Measurements from ENCODE around the gene RNF213.
"Not testable (repeated sequence)": the region's sequence is repeated elsewhere in the genome, so short reads cannot be mapped to it uniquely, and the experiment has no call there.

RNF213 gene

DNA sequence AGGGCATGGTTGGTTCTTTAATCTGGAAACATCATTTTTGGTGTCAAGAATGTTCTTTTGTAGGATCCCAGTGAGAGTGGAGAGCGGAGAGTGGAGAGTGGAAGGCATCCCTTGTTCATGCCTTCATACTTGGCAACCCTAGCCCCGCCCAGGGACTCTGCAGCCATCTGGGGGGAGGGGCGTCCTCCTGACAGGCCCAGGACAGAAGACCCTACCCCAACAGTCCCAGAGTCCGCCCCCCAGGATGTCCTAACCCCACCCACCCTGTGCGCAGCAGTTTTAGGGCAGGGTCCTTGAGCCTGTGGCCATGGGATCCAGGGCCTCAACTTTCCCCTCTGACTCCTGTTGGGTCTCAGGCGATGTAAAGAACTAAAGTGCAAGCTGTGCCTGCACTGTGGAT is 36.0 kb upstream of the RNF213 start:
- no peak for DNase-seq (ENCODE audit: low spot score)

DNA sequence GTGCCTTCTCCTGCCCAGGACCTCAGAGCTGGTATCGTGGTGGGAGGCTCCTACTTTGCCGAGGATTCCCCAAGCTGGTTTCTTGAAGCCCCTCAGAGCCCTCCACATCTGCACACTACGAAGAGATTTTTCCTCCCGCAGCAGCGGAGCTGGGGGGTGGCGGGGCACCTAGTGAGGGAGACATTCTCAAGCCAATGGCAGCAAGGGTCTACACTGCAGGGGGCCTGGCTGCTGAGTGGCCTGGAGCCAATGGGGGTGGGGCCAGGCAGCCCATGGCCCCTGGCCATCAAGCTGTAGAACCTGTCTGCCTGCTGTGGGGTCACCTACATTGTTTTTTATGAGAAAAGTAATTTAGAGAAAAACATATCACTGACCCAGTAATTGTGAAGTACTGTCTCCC is 35.4 kb upstream of the RNF213 start:
- DNase-seq (ENCODE audit: low spot score), result no peak

DNA sequence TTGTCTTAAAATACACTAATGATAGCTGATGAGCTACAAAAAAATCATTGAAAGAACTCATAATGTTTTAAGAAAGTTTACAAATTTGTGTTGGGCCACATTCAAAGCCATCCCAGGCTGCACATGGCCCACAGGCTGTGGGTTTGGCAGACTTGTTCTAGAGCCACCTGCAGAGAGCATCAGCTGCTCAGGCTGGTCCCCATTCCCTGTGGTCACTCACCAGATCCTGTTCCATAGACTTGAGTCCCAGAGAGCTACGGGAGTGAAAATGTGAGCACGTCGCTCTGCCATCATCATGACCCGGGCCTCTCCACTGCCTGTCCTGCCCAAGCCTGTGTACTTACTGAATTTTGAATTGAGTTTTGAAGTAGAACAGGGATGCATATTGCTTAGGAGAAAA is 33.5 kb upstream of the RNF213 start:
- no peak for DNase-seq (ENCODE audit: low spot score)

DNA sequence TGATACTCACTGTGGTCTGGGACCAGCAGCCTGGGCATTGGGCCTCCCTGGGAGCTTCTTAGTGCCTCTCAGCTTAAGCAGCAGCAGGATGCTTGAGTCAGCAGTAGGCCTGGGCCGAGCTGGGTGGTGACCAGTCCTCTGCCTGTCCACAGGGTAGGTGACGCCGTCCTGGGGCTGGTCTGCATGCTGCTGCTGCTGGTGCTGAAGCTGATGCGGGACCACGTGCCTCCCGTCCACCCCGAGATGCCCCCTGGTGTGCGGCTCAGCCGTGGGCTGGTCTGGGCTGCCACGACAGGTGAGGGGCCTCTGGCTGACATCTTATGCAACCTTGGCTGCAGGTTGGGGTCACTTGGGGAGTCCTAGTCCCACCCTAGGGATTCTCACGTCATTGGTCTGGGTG is 33.0 kb upstream of the RNF213 start:
- no peak for DNase-seq (ENCODE audit: low spot score)

DNA sequence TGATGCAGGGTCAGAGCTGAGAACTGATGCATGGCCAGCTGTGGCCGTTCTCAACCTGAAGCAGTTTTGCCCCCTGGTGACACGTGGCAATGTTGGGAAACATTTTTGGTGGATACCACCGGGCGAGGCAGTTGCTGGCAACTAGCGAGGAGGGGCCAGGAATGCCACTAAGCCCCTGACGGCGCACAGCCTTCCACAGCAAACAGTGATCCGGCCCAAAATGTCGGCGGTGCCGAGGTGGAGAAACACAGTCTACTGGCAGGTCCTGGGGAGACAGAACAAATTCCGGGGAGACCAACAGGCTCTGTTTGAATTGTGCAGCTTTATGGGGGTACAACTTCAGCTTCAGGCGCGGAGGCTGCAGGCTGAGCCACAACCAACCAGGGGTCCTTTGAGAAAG is 32.2 kb upstream of the RNF213 start:
- DNase-seq (ENCODE audit: low spot score), result no peak

DNA sequence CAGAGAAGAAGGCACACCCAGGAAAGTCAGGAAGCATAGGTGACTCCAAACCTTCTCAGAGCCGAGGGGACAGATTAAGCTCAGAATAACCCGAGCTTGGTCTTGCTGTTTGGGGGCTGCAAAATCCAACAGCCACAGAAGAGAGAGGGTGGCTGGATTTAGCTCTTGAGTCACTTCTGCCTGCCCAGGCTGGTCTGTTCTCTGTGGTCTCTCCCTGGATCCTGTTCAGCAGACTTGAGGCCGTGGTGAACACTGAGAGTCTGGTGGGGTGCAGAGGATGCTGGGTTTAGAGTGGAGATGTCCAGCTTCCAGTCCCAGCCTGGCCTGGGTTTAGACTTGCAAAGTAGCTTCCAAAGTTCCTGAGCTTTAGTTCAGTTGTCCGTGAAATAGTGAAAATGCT is 31.6 kb upstream of the RNF213 start:
- DNase-seq (ENCODE audit: low spot score), result no peak

DNA sequence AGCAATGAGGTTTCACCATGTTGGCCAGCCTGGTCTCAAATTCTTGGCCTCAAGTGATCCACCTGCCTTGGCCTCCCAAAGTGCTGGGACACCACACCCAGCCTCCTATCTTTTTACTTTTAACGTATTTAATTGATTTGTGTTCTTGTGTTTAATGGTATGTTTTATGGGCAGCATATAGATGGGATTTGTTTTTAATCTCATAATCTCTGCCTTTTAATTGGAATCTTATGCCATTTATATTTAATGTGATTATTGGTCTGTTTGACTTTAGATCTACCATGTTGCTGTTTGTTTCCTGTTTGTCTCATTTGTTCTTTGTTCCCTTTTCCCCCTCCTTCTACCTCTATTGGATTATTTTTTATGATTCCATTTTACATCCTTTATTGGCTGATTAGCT is 28.2 kb upstream of the RNF213 start:
- DNase-seq (ENCODE audit: low spot score), result no peak

DNA sequence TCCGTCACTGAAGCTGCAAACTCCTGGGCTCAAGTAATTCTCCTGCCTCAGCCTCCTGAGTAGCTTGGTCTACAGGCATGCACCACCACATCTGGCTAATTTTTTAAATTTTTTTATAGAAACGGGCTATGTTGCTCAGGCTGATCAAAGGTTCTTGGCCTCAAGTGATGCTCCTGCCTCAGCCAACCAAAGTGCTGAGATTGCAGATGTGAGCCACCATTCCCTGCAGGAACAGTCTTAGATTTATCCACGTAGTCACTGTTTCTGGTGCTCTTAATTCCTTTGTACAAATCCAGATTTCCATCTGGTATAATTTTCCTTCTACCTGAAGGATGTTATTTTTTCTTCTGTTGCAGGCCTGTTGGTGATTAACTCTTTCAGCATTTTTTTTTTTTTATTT is 27.4 kb upstream of the RNF213 start:
- no peak for DNase-seq (ENCODE audit: low spot score)

DNA sequence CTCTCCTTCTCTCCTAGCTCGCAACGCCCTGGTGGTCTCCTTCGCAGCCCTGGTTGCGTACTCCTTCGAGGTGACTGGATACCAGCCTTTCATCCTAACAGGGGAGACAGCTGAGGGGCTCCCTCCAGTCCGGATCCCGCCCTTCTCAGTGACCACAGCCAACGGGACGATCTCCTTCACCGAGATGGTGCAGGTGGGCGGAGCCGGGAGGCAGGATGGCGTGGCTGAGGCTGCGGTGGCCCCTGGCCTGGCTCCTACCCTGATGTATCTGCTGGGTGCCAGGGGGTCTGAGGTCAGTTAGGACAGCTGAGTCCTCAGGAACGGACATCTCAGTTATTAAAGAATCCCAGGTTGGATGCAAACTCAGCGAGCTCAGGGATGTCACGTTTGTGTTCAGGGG is 23.7 kb upstream of the RNF213 start:
- no peak for DNase-seq (ENCODE audit: low spot score)

DNA sequence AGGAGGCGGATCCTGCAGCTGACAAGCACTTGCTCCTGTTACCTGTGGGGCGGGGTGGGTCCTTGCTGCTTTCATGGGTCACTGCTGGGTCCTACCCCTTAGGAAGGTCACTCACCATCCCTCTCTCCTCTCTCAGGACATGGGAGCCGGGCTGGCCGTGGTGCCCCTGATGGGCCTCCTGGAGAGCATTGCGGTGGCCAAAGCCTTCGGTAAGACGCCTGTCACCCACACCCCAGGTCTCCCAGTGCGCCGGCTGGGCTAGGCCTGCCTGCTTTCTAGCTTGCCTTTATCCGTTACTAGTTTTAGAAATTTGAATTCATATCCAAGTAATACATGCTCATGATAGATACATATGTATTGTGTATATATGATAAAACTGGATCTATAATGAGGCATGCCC is 23.3 kb upstream of the RNF213 start:
- no peak for DNase-seq (ENCODE audit: low spot score)

DNA sequence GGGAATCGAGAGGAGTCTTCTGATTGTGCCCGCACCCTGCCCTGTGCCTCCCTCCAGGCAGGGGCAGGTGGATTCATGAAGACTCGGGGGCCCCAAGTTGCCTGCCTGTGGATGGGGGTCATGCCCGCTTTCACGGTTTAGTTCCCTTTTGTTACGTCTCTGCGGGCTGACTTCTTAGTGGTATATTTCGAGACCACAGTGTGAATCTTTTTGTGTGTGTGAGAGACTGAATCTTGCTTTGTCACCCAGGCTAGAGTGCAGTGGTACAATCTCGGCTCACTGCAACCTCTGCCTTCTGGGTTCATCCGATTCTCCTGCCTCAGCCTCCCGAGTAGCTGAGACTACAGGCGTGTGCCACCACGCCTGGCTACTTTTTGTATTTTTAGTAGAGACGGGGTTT is 18.1 kb upstream of the RNF213 start:
- DNase-seq (ENCODE audit: low spot score), result no peak

DNA sequence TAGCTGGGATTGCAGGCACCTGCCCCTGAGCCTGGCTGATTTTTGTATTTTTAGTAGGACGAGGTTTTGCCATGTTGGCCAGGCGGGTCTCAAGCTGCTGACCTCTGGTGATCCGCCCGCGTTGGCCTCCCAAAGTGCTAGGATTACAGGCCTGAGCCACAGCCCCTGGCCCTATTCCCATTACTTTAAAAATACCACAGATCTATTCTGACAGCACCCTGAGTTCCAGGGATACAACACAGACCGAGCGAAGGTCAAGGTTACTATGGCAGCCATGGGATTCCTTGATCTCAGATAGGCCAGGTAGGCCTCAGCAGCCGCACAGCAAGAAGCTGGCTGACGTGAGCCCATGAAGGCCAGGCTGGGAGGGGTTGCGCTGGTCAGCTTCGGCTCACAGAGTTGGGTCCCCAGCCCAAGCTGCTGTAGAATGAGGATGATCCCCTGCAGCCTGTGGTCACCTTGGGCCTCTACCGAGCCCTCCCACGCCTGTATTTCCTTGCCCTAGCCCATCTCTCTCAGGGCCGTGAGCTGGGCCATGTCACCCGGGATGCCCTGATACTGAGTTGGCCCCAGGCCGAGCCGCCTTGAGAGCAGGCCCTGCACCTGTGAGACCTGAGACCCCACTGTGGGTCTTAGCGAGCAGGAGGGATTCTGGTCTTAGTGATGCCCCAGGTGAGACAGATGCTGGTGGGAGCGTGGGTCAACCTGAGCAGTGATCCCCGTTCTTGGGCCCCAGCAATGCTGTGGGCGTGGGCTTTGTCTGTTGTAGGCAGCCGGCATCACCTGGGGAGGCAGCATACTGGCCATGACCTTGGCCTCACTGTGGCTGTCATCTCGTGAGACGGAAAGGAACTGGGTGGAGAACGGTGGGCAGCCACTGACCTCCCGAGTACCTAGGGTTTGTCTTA is 16.9 kb upstream of the RNF213 start:
- no peak for DNase-seq (ENCODE audit: low spot score)

DNA sequence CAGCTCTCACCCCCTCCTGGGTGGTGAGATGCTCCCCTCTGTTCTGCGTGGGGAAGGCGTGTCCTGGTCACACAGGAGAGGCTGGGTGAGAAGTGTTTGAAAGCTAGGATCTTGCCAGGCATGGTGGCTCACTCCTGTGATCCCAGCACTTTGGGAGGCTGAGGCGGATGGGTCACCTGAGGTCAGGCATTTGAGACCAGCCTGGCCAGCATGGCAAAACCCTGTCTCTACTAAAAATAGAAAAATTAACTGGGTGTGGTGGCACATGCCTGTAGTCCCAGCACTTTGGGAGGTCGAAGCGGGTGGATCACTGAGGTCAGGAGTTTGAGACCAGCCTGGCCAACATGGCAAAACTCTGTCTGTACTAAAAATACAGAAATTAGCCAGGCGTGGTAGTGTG is 16.2 kb upstream of the RNF213 start:
- not testable (repeated sequence) for DNase-seq (ENCODE audit: low spot score)

DNA sequence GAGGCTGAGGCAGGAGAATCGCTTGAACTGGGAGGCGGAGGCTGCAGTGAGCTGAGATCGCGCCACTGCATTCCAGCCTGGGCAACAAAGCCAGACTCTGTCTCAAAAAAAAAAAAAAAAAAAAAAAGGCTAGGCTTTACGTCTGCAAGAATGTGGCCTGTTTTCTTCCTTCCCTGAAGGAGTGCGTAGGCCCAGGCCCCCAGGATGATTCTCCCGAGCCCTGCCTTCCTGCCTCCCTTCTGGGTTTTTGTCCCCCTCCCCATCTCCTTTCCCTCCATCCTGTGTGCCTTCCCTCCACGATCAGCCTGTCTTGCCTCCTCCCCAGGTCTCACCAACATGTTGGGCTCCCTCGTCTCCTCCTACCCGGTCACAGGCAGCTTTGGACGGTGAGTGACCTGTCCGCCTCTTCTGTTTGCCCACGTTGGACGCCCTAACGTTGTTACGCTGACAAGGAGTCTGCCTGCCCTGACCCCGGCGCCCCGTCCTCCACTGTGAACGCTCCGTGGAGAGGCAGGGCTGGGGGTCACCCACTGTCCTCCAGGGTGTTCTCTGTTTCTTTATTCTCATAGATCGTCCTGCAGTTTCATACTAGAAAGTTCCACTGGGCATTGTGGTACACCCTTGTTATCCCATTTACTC is 15.7 kb upstream of the RNF213 start:
- DNase-seq (ENCODE audit: low spot score), result no peak

DNA sequence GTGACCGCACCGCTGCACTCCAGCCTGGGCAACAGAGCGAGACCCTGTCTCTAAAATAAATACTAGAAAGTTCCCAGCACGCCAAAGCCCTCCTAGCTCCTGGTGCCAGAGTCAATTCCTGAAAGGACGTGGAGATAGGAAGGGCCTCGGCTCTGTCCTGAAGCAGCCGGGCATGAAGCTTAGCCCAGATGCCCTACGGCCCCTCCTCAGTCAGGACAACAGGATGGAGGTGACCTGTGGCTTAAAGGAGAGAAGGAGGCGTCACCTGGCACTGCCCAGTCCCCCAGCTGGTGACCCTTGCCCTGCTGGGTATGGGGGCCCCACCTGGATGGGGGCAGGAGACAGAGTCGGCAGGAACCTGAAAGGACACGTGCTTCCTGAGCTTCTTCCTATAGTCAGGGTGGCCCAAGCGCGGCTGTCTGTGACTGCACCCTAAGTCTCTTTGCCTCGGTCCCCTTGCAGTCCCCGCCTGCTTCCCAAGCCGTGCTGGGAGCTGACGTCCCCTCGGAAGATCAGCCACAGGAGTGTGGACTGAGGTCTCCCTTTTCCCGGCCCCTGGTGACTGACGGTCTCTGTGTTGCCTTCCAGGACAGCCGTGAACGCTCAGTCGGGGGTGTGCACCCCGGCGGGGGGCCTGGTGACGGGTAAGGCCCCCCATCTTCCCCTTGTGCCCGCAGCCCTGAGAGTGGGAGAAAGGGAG is 14.9 kb upstream of the RNF213 start:
- DNase-seq (ENCODE audit: low spot score), result no peak

DNA sequence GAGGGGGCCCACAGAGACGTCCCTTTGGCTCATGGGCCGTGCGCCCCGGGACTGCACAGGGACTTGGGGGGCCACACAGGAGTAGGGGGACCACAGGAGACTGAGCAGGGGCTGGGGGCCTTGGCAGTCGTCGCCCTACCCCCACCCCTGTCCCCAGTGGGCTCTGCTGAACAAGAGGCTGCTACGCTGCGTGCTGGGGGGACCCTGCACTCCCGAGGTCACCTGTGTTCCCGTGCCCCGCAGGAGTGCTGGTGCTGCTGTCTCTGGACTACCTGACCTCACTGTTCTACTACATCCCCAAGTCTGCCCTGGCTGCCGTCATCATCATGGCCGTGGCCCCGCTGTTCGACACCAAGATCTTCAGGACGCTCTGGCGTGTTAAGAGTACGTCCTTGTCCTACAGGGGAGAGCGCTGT is 14.4 kb upstream of the RNF213 start:
- DNase-seq (ENCODE audit: low spot score), result no peak

DNA sequence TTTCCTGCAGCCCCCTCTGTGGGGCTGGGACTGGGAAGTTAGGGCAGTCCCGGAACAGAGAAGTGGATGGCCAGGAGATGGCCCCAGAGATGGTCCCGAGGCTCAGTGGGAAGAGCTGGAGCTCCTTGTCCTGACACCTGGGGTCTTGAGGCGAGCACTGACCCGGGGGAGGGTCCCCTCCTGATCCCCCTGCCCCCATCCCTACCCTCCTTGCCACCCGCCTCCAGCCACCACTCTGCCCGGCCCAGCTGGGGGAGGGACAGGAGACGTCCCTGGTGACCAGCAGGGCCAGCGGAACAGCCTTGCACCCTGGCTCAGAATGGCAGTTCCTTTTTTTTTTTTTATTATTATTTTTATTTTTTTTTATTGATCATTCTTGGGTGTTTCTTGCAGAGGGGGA is 13.9 kb upstream of the RNF213 start:
- no peak for DNase-seq (ENCODE audit: low spot score)

DNA sequence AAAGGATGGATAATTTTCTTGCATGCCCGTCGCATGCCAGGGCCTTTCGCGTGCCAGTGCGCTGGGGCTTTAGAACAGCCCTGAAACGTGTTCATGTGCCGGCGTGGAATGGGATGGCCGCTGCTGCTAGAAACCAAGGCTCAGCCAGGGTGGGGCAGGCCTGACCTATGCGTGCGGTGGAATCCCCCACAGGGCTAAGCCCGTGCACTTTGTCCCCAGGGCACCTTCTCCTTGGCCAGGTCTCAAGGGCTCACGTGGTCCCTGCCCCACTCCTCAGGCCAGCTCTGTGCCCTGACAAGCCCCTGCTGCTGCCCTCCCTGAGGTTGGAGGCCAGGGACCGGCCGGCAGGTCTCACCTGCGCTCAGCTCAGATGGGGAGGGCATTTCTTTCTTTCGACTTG is 13.1 kb upstream of the RNF213 start:
- DNase-seq (ENCODE audit: low spot score), result no peak

DNA sequence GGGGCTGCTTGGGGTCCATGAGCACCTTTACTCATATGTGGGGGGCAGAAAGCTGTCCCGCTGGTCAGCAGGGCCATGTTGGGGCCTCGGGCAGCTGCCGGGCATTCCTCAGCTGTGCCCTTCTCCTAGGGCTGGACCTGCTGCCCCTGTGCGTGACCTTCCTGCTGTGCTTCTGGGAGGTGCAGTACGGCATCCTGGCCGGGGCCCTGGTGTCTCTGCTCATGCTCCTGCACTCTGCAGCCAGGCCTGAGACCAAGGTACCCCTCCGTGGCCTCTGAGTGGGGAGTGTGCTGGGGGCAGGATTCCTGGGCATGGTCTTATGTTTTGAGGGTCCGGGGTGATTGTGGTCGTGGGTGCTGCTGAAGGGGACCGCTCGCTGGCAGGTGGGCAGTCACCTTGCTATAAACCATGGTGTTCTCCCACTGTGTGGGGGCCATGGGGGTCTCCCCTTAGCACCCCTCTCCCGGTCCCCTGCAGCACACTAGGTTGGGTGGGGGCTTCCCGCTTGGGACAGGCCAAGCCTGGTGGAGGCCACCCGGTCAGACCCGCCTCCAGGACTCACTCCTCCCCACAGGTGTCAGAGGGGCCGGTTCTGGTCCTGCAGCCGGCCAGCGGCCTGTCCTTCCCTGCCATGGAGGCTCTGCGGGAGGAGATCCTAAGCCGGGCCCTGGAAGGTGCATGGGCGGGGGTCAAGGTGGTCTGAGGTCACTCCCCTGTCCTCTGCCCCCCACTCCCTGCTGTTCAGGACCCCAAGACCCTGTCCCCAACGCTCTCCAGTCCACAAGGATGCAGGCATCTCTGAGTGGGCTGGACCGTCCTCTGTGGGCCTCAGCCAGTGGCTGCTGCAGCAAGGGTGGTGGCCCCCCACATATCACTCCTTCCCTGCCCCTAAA is 12.4 kb upstream of the RNF213 start:
- no peak for DNase-seq (ENCODE audit: low spot score)

DNA sequence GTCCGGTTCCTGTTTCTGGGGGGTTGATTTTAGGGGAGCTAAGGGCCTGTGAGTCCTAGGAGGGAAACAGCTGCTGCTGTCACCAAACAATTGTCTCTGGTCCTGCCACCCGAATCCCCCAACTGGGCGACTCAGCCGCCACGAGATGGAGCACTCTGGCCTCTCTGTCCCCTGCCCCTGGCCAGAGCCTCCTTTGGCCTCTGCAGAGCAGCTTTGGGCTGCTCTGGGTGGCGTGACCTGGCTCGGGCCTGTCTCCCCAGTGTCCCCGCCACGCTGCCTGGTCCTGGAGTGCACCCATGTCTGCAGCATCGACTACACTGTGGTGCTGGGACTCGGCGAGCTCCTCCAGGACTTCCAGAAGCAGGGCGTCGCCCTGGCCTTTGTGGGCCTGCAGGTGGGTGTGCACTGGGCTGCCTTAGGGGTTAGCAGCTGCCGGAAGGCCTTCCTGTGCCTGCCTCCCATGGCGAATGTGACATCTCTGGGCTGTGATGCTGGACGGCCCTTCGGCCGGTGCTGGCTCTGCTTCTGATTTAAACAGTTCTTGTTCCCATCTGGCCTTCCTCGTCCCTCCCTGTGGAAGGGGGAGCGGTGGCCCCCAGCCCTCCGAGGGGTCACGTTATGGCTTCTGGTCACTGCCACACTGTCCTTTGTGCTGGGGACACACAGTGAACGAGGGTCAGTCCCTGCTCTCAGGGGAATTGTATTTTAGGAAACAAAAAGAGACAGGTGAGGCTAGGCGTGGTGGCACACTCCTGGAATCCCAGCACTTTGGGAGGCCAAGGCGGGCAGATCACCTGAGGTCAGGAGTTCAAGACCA is 11.6 kb upstream of the RNF213 start:
- no peak for DNase-seq (ENCODE audit: low spot score)

DNA sequence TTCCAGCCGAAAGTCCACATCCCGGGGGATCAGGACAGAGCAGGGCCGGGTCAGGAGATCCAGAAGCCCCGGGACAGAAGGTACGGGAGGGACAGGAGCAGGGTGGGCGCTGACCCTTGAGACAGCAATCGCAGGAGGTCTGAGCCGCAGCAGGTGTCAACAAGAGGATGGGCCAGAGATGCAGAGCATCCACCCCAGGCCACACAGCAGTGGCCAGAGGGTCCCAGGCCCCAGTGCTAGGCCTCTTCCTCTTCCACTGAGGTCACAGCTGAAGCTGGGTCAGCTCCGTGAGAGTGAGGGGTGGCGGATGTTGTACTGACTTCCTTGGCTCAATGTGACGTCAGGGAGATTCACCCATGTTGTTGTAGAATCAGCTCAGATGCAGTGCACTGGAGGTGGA is 8.7 kb upstream of the RNF213 start:
- DNase-seq (ENCODE audit: low spot score), result no peak
